Transverse colon (tissue), 3 donors: ENCODE measurements around the gene CDHR2.

ENCODE experiments used
- EP300 ChIP-seq: sonication (generic); formaldehyde crosslinking; IDR thresholded peaks from one replicate; pipeline ENCODE4 v1.6.1; 2017; ENCODE audit warnings: antibody characterized with exemption, low read depth
- POLR2A ChIP-seq: fragments of 450-650 bp; IDR thresholded peaks from one replicate; pipeline ENCODE4 v1.6.1; 2016; ENCODE audit warnings: antibody characterized with exemption, mild to moderate bottlenecking, moderate library complexity
- TF ChIP-seq, protein P1 (sequence below), 5 experiments: fragments of 200-600 bp in 3 of 5; fragments of 450-650 bp in 2 of 5; sonication (generic) in 3 of 5; IDR thresholded peaks; 1 replicate in 2 of 5; 2 replicates in 3 of 5; pipeline ENCODE4 v1.5.1; 2016 to 2017; ENCODE audit warnings: antibody characterized with exemption in 5 of 5, inconsistent platforms in 3 of 5, mild to moderate bottlenecking in 2 of 5, moderate library complexity in 1 of 5

DNA sequence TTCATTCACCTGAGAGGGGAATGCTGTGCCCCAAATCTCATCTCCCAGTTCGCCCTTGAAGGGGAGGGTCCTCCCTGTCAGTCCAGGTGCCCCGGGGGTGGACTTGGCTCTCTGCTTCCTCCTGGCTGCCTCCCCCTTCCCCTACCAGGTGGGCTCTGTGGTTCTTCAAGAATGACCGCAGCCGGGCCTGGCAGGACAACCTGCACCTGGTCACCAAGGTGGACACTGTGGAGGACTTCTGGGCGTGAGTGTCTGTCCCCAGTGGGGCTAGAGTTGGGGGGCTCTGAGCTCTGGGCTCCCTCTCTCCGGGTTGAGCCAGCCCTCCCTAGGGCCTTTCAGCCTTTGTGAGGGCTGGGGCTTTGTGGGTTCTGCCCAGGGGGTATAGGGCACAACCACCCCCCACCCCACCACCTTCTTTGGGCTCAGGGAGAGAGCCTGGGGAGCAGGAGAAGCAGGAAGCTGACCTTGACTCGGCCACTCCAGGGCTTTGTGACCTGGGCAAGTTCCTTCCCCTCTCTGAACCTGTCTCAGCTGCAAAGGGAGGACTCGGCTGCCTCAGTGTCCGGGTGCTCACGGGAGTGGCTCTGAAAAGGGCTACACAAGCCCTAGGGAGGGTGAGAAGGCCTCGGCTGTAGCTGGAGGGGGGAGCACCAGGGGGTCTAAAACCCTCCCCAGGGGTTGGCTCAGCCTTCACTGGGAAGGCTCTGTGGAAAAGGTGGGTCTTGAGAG, 94.5 kb downstream of the CDHR2 start:
- TF ChIP-seq, protein P1, sequence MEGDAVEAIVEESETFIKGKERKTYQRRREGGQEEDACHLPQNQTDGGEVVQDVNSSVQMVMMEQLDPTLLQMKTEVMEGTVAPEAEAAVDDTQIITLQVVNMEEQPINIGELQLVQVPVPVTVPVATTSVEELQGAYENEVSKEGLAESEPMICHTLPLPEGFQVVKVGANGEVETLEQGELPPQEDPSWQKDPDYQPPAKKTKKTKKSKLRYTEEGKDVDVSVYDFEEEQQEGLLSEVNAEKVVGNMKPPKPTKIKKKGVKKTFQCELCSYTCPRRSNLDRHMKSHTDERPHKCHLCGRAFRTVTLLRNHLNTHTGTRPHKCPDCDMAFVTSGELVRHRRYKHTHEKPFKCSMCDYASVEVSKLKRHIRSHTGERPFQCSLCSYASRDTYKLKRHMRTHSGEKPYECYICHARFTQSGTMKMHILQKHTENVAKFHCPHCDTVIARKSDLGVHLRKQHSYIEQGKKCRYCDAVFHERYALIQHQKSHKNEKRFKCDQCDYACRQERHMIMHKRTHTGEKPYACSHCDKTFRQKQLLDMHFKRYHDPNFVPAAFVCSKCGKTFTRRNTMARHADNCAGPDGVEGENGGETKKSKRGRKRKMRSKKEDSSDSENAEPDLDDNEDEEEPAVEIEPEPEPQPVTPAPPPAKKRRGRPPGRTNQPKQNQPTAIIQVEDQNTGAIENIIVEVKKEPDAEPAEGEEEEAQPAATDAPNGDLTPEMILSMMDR (IDR thresholded peaks at IDR 0.05), result no peak
- no peak for TF ChIP-seq POLR2A
- no peak for TF ChIP-seq EP300
